ENCODE measurements around the gene OR14C36.

- TF ChIP-seq, protein P1, sequence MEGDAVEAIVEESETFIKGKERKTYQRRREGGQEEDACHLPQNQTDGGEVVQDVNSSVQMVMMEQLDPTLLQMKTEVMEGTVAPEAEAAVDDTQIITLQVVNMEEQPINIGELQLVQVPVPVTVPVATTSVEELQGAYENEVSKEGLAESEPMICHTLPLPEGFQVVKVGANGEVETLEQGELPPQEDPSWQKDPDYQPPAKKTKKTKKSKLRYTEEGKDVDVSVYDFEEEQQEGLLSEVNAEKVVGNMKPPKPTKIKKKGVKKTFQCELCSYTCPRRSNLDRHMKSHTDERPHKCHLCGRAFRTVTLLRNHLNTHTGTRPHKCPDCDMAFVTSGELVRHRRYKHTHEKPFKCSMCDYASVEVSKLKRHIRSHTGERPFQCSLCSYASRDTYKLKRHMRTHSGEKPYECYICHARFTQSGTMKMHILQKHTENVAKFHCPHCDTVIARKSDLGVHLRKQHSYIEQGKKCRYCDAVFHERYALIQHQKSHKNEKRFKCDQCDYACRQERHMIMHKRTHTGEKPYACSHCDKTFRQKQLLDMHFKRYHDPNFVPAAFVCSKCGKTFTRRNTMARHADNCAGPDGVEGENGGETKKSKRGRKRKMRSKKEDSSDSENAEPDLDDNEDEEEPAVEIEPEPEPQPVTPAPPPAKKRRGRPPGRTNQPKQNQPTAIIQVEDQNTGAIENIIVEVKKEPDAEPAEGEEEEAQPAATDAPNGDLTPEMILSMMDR (IDR thresholded peaks at IDR 0.05; ENCODE audit: insufficient read depth, low read length, poor library complexity, severe bottlenecking), result no peak
- no peak for TF ChIP-seq EZH2phosphoT487 (conservative IDR thresholded peaks at IDR 0.05; ENCODE audit: low read length)
These were observed 10.8 kb downstream of the OR14C36 start for GRCh38 chr1:248359415-248359814.

Measured in SU-DHL-6 (cell line).